SK-N-SH treated with all-trans-retinoic acid at 6 μM for 48 hours (cell line): Measurements from ENCODE around the gene SMIM7.

ENCODE experiments used
- ATAC-seq: fragments of 200-7000 bp; cut with Tn5 transposase; 3 replicates; pipeline ENCODE4 v1.9.1; 2020; ENCODE audit warnings: mild to moderate bottlenecking, moderate library complexity
- ARNTL ChIP-seq: fragments of 450-650 bp; formaldehyde crosslinking; IDR thresholded peaks from 2 replicates; pipeline ENCODE4 v1.5.0; 2020; ENCODE audit warnings: low read depth, mild to moderate bottlenecking, moderate library complexity, borderline replicate concordance
- BACH2 ChIP-seq: fragments of 250-450 bp; sonication (Bioruptor Pico); IDR thresholded peaks from 2 replicates; pipeline ENCODE4 v1.9.0; 2021; ENCODE audit warnings: mild to moderate bottlenecking, borderline replicate concordance
- CREB5 ChIP-seq: fragments of 250-450 bp; sonication (Bioruptor Pico); IDR thresholded peaks from 2 replicates; pipeline ENCODE4 v1.5.1; 2020; ENCODE audit warnings: low read depth, mild to moderate bottlenecking, moderate library complexity
- CSRNP3 ChIP-seq: fragments of 250-450 bp; sonication (Bioruptor Pico); IDR thresholded peaks from 2 replicates; pipeline ENCODE4 v1.5.1; 2021; ENCODE audit warnings: mild to moderate bottlenecking, moderate library complexity
- GLIS3 ChIP-seq: fragments of 250-450 bp; sonication (Bioruptor Pico); IDR thresholded peaks from 2 replicates; pipeline ENCODE4 v1.5.0; 2020; ENCODE audit warnings: mild to moderate bottlenecking, moderate library complexity
- ISL1 ChIP-seq: fragments of 250-450 bp; sonication (Bioruptor Pico); IDR thresholded peaks from 2 replicates; pipeline ENCODE4 v2.1.2; 2022; ENCODE audit warnings: mild to moderate bottlenecking, moderate library complexity
- OSR1 ChIP-seq: fragments of 250-450 bp; sonication (Bioruptor Pico); IDR thresholded peaks from 2 replicates; pipeline ENCODE4 v1.8.0; 2022; ENCODE audit warnings: moderate library complexity, mild to moderate bottlenecking, inconsistent platforms
- POU6F1 ChIP-seq: fragments of 250-450 bp; sonication (Bioruptor Pico); IDR thresholded peaks from 2 replicates; pipeline ENCODE4 v1.8.0; 2021; ENCODE audit warnings: low read depth, mild to moderate bottlenecking, moderate library complexity, borderline replicate concordance
- PPARA ChIP-seq: fragments of 250-450 bp; sonication (Bioruptor Pico); IDR thresholded peaks from 2 replicates; pipeline ENCODE4 v1.5.0; 2020; ENCODE audit warnings: mild to moderate bottlenecking, borderline replicate concordance
- RARB ChIP-seq: fragments of 250-450 bp; sonication (Bioruptor Pico); IDR thresholded peaks from 2 replicates; pipeline ENCODE4 v1.8.0; 2021; ENCODE audit warnings: mild to moderate bottlenecking, moderate library complexity
- SNAI2 ChIP-seq: fragments of 250-450 bp; sonication (Bioruptor Pico); IDR thresholded peaks from 2 replicates; pipeline ENCODE4 v1.5.0; 2020; ENCODE audit warnings: mild to moderate bottlenecking, moderate library complexity
- TCF4 ChIP-seq: fragments of 250-450 bp; sonication (Bioruptor Pico); IDR thresholded peaks from 2 replicates; pipeline ENCODE4 v1.8.0; 2021; ENCODE audit warnings: mild to moderate bottlenecking, moderate library complexity, borderline replicate concordance
- TOX ChIP-seq: fragments of 250-450 bp; sonication (Bioruptor Pico); IDR thresholded peaks from 2 replicates; pipeline ENCODE4 v1.8.0; 2021; ENCODE audit warnings: mild to moderate bottlenecking, moderate library complexity, borderline replicate concordance
- TSHZ2 ChIP-seq: fragments of 250-450 bp; sonication (Bioruptor Pico); IDR thresholded peaks from 2 replicates; pipeline ENCODE4 v1.5.0; 2020; ENCODE audit warnings: mild to moderate bottlenecking, moderate library complexity
- ZC3H10 ChIP-seq: fragments of 250-450 bp; sonication (Bioruptor Pico); IDR thresholded peaks from 2 replicates; pipeline ENCODE4 v1.5.1; 2021; ENCODE audit warnings: mild to moderate bottlenecking, moderate library complexity
- ZFP3 ChIP-seq: fragments of 250-450 bp; sonication (Bioruptor Pico); IDR thresholded peaks from 2 replicates; pipeline ENCODE4 v1.5.0; 2020; ENCODE audit warnings: mild to moderate bottlenecking, moderate library complexity
- ZFP30 ChIP-seq: fragments of 450-650 bp; formaldehyde crosslinking; IDR thresholded peaks from 2 replicates; pipeline ENCODE4 v1.5.0; 2022; ENCODE audit warnings: mild to moderate bottlenecking, moderate library complexity
- ZNF565 ChIP-seq: fragments of 450-650 bp; formaldehyde crosslinking; conservative IDR thresholded peaks from 2 replicates; pipeline ENCODE4 v1.5.0; 2020; ENCODE audit warnings: low read depth, mild to moderate bottlenecking, moderate library complexity
- ZNF70 ChIP-seq: fragments of 450-650 bp; formaldehyde crosslinking; IDR thresholded peaks from 2 replicates; pipeline ENCODE4 v1.5.0; 2020; ENCODE audit warnings: mild to moderate bottlenecking, moderate library complexity
- ZNF8 ChIP-seq: fragments of 450-650 bp; formaldehyde crosslinking; IDR thresholded peaks from 2 replicates; pipeline ENCODE4 v1.5.0; 2020; ENCODE audit warnings: mild to moderate bottlenecking, moderate library complexity

Gene SMIM7

GRCh38 chr19:16613841-16614240 is 46.1 kb downstream of the SMIM7 start (continued):
- no peak for TF ChIP-seq TSHZ2 (CRISPR knock-in tag)
- no peak for TF ChIP-seq TCF4 (CRISPR knock-in tag)
- no peak for TF ChIP-seq ZNF565
- no peak for TF ChIP-seq CSRNP3

- ATAC-seq: no peak
- TF ChIP-seq ARNTL (CRISPR knock-in tag) (no peak), CSRNP3 (no peak), CREB5 (CRISPR knock-in tag) (no peak), ZNF8 (CRISPR knock-in tag) (no peak), BACH2 (no peak), ZC3H10 (CRISPR knock-in tag) (no peak), ZFP3 (CRISPR knock-in tag) (no peak), SNAI2 (CRISPR knock-in tag) (no peak), PPARA (CRISPR knock-in tag) (no peak), ZNF70 (CRISPR knock-in tag) (no peak), TCF4 (CRISPR knock-in tag) (no peak), ZNF565 (no peak), ISL1 (CRISPR knock-in tag) (no peak), OSR1 (CRISPR knock-in tag) (no peak), RARB (CRISPR knock-in tag) (no peak)
These were observed 47.3 kb downstream of the SMIM7 start for GRCh38 chr19:16612636-16613035.

GRCh38 chr19:16611121-16611520 is 48.8 kb downstream of the SMIM7 start:
- no peak for TF ChIP-seq GLIS3 (CRISPR knock-in tag)
- no peak for TF ChIP-seq OSR1 (CRISPR knock-in tag)
- TF ChIP-seq ZNF8 (CRISPR knock-in tag): no peak
- TF ChIP-seq CSRNP3: no peak
- no peak for TF ChIP-seq PPARA (CRISPR knock-in tag)
- TF ChIP-seq ZFP30: no peak
- TF ChIP-seq SNAI2 (CRISPR knock-in tag): no peak
- TF ChIP-seq TOX (CRISPR knock-in tag): no peak
- no peak for TF ChIP-seq ARNTL (CRISPR knock-in tag)
- no peak for TF ChIP-seq ZFP3 (CRISPR knock-in tag)
- no peak for TF ChIP-seq CREB5 (CRISPR knock-in tag)
- no peak for TF ChIP-seq RARB (CRISPR knock-in tag)
- no peak for TF ChIP-seq TCF4 (CRISPR knock-in tag)
- no peak for TF ChIP-seq POU6F1 (CRISPR knock-in tag)
- no peak for ATAC-seq
